GM18526 (cell line): ENCODE measurements around the gene PIBF1.

ENCODE experiments used
- POLR2A ChIP-seq: IDR thresholded peaks from 3 replicates; pipeline ENCODE4 v1.6.1; 2011; ENCODE audit not compliant: insufficient read length; ENCODE audit errors: extremely low read depth

Gene PIBF1

DNA sequence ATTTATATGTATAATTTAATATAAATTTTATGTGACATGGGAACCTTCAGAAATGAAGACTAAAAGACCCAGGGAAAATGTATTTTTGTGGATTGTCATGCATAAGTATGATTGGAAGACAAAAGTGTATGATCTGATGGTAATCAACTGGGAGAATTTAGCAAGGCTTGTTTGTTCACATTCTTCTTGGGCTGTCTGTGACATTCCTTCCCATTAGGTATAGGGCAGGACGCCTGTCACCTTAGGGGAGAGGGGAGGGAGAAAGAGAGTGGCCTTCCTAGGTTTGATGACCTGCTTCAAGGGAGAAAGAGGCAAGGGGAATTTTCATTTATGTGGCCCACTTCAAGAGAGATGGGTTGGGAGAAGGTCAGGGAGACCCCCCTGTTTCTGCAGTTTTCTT, 22.4 kb downstream of the PIBF1 start:
- TF ChIP-seq POLR2A: no peak

DNA sequence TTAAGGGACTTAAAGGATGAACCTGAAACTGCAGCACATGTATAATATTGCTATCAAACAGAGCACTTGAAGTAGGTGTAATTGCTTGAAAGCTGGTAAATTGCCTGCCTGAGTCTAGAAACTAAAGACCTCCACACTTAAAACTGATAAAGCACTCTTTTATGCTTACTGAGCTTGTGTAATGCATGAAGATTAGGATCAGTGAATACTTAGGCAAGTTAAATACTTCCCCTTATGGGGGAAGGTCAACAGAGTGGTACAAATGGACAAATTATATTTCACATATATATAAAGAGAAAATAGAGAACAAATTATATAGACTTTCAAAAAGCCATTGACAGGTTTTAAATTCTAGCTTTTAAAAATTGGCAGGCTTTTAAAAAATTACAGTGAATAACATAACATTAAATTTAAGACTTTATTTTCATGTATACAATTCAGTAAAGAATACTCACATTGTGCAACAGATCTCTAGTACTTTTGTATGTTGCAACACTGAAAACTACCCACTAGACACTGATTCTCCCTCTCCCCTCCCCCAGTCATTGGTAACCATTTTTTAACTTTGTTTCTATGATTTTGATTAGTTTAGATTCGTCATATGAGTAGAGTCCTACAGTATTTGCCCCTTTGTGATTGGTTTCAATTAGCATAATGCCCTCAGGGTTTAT, 23.9 kb downstream of the PIBF1 start:
- TF ChIP-seq POLR2A: no peak

DNA sequence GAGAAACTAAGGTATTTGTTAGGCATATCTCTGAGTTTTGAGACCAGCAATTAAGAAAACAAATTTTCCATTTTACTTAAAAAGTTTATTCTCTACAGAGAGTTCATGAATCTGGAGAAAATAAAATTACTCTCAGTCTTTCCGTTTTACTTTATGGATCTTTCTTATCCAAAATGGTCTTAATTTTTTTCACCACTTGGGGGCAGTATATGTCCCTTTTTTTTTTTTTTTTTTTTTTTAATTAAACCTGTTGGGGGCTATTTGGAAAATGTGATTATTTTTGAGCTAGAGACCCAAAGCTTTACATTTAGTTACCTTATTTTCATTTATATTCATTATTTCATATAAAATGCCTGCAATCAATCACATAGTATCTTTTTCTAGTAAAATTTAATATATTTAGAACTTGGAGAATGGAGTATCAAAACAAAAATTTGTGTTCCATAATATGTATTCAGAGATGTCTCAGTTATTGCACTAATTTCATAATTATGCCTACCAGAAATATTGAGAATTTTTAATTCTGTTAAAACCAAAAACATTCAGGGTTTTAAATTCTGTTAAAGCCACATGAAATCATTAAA, 27.1 kb downstream of the PIBF1 start:
- no peak for TF ChIP-seq POLR2A

DNA sequence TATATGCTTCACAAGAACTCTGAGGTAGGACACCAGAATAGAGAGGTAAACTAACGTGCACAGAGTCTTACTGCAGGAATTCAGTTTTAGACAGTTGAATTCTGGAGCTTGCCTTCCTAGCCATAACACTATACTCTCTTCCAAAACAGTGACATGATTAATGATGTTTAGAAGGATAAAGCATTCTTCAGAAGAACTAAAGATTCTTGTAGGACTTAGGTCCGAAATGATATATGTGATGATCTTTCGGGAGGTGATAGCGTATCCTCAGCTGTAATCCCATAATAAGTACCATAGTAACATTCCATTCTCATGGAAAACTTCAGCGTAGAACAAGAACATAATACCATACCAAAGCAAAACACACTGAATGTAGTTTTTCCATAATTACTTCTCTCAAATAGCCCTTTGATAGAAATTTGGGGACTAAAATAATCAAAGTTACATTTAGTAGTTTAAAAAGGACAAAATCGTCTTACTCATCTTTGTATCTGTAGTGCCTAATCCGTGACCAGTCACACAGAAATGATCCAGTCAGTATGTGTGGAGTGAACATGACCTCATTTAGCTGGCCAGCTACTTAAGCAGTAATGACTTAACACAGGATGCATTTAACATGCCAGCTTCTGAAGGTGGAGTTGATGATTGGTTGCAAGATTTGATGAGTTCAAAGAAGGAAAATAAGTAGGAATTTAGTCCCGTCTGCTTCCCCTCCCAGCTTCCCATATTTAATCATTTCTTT, 38.4 kb downstream of the PIBF1 start:
- TF ChIP-seq POLR2A: no peak

DNA sequence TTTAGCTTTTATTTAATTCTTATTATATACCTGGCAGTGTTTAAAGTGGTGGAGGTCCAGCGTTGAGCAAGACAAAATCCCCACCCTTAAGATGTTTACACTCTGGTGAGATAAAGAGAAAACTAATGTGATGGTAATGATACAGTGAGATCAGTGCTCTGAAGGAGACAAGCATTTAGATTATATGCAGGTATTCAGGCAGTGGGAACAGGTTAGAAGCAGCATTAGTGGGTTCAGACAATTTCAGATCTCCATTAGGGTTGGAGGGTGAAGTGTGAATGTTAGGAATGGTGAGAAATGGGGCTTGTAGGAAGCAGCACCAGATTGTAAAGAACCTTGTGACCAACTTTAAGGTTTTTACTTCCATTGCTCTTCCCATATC, 39.0 kb downstream of the PIBF1 start:
- no peak for TF ChIP-seq POLR2A

DNA sequence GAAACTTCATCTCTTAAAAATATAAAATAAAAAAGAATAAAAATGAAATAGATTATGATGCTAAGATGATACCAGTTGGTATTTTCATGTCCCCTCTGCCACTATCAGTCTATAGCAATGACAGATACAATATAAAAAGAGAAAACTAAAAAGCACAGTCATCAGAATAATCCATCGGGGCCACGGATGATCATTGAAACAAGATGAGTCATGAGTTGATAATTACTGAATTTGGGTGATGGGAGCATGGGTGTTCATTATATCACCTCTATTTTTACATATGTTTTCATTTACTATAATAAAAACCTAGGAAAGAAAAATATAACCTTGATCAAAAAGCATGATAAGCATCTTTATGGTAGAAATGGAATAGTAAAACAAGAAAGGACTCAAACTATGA, 41.1 kb downstream of the PIBF1 start:
- TF ChIP-seq POLR2A: no peak

DNA sequence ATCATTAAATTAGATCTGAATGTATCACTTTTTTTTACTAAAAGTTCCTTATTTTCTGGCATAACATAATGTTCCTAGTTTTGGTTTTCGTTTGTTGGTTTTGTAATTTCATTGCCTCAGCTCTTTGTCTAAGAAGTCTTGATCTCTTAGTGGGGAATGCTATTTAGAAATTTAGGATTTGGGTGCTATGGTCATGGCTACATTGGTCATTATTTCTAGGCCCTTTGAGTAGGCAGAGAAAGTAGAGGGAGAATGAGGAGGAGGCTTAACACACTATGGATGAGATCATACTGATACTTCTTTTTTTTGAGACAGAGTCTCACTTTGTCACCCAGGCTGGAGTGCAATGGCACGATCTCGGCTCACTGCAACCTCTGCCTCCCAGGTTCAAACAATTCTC, 41.8 kb downstream of the PIBF1 start:
- TF ChIP-seq POLR2A: no peak

DNA sequence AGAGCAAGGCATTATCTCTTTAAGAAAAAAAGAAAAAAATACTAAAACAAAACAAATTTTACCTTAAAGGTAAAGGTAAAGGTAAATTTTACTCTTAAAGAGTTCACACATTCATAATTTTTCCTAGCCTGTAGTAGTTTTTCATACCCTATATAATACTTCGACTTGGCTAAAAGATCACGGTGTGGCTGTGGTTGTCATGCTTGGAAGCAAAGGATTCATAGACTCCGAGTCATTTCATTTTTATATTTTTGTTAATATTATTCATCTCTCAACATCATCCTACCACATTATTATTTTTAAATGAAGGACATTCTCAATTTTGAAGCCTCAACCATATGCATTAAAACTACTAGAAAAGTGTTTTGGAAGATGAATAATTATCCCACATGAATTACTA, 52.7 kb downstream of the PIBF1 start:
- TF ChIP-seq POLR2A: no peak

DNA sequence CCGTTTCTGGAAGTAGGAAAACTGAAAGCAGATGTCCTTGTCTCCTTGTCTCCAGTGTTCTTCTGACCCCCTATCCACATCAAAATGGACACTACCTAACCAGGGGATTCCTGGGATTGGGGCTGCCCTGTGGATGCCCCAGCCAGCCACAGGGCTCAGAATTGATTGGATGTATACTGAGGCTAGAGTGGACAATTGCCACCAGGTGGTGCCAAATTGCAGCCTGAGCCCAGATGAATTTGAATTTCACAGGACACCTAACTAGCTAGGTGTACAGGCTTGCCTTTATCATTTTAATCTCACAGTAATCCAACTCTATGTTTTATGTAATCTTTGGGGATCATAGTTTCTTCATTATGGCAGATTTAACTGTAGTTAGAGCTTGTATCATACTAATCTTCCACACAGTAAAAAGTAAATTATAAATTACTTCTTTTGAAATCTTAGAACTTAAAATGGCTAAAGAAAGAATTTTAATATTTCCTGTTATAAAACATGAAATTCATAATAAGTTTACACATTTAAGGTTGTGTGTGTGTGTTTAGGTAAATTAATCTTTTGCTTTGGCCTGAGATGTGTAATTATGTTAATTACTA, 58.0 kb downstream of the PIBF1 start:
- no peak for TF ChIP-seq POLR2A

DNA sequence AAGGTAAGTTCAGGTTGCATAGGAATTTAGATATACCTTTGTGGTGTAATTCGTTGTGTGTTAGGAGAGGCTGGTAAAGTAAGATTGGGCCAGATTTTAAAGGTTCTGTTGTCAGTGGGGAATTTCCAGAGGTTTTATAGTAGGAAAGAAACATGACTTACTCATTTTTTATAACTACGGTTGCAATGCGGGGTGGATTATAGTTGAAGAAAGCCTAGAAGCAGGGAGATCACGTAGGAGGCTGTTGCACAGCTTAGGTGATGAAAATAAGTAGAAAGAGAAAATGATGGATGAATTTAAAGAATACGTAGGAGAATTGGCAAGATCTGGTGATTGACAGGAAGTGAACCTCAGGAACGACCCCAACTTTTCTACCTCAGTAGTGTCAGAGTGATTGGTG, 61.1 kb downstream of the PIBF1 start:
- TF ChIP-seq POLR2A: no peak

DNA sequence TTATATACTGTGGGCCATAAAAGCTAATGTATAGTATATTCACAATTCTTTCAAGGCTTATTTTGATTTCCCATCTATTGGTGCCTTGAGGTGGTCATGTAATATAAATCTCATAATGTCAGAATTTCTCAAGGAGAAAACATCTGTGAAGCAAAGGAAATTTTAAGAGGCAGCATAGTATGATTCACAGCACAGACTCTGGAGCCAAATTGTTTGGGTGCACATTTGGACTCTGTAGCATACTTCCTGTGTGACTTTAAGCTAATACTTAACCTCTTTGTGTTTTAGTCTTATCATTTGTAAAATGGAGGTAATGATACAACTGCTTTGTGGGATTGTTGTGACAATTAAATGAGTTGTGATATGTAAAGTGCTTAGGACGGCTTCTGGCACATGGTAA, 67.6 kb downstream of the PIBF1 start:
- TF ChIP-seq POLR2A: no peak

DNA sequence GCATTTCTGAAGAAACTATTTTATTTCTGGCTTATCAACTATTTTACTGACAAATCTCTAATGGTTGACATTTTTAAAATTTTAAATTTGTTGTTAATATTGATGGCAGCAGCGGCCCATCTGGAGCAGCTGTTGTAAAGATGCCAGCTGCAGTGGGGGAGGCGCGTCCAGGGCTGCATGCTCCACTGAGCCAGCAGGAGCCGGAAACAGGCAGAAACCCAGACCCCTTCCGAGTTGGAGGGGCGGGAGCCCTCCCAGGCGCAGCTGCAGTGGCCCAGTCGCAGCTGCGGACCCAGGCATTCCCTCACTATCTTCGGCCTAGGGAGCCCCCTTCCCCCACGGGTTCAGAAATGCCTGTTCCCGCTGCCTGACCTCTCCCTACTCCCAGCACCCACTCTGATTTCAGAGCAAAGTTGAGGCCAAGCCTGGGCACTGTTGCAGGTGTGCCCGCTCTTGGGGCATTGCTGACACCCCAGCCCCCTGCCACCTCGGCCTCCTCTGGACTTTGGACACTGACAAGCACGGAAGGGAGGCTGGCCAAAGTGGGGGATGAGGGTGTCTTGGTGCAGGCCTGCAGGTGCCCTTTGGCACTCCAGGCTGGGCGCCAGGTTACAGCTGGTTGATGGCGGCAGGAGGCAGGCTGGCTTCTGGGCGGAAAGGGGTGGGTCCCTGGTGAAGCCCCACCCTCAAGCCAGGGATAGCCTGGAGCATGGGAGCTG, 69.2 kb downstream of the PIBF1 start:
- TF ChIP-seq POLR2A: no peak

DNA sequence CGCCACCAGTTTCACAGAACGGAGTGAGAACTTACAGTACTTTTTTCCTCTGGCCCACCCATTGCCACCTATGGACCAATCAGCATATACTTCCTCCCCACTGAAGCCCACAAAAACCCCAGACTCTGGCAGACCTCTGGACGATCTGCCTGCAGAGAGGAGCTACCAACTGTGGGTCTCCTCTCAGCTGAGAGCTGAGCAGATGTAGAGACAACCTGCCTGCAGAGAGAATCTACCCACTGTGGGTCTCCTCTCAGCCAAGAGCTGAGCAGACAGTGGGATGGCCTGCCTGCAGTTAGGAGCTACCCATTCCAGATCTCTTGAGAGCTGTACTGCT, 69.7 kb downstream of the PIBF1 start:
- TF ChIP-seq POLR2A: no peak

DNA sequence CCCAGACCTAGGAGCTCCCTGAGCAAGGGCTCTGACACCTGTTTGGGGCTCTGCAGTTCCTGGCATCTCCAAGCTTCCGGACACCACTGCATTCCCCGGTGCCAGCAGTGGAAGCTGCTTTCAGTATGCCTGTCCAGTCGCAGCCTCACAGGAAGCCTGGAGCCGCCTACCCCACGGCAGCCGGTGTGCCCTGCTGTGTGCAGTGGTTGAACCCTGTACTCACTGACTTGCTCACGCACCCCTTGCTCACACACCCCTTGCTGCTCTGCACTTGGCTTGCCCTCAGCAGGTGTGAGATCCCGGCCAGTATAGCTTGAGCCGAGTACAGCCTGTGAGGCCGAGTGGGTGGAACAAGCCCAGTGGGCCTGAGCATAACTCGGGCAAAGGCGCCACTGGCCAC, 70.3 kb downstream of the PIBF1 start:
- no peak for TF ChIP-seq POLR2A

DNA sequence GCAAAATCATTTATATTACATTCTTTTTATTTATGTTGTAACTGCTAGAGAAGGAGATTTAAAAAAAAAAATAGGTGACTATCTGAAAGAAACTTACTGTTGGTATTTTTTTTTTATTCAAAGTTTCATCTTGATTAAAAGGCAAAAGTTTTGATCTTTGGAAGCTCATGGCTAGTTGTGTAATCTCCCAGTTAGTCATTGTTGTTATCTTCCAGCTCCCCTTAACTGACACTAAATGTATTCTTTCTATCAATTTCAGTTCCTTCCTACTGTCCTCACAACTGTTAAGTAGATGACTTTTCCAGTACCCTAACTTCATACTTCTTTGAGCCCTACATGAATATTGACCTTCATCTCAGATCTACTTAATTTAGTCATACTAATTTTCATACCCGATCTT, 71.1 kb downstream of the PIBF1 start:
- no peak for TF ChIP-seq POLR2A
